ENCODE results near the gene WDR93. TPM values are rescaled to one million over a fixed set of nuclear protein-coding genes. Genes with fewer than 3 reads are reported as not detected.

Gene WDR93
- total RNA-seq, 1 donor from 2014 or later, result 0.16 TPM

- Mint-ChIP-seq H3K4me1 (no peaks in the 10 kb centered on the region), H3K36me3 (ENCODE audit: low read depth) (no peaks in the 10 kb centered on the region), H3K27me3 (no peaks in the 10 kb centered on the region), H3K9me3 (peaks cover 6% of the 10 kb centered on the region), H3K4me3 (no peak overlapping the region), H3K27ac (no peak overlapping the region)
- ATAC-seq (ENCODE audit: low read depth) (no peak), DNase-seq (no peak)
- TF ChIP-seq, protein P1, sequence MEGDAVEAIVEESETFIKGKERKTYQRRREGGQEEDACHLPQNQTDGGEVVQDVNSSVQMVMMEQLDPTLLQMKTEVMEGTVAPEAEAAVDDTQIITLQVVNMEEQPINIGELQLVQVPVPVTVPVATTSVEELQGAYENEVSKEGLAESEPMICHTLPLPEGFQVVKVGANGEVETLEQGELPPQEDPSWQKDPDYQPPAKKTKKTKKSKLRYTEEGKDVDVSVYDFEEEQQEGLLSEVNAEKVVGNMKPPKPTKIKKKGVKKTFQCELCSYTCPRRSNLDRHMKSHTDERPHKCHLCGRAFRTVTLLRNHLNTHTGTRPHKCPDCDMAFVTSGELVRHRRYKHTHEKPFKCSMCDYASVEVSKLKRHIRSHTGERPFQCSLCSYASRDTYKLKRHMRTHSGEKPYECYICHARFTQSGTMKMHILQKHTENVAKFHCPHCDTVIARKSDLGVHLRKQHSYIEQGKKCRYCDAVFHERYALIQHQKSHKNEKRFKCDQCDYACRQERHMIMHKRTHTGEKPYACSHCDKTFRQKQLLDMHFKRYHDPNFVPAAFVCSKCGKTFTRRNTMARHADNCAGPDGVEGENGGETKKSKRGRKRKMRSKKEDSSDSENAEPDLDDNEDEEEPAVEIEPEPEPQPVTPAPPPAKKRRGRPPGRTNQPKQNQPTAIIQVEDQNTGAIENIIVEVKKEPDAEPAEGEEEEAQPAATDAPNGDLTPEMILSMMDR (IDR thresholded peaks at IDR 0.05), result no peak
- intact Hi-C loops (cut with micrococcal nuclease), result no loop called here
- ChIA-PET POLR2A (no interaction called here), CTCF (interaction anchor here (1.0 kb wide), 1 partner anchor 85 kb away, joined by 3 read pairs; no protein-coding TSS in a partner anchor)
These were observed 99.6 kb downstream of the WDR93 start for GRCh38 chr15:89790206-89790605.

DNA sequence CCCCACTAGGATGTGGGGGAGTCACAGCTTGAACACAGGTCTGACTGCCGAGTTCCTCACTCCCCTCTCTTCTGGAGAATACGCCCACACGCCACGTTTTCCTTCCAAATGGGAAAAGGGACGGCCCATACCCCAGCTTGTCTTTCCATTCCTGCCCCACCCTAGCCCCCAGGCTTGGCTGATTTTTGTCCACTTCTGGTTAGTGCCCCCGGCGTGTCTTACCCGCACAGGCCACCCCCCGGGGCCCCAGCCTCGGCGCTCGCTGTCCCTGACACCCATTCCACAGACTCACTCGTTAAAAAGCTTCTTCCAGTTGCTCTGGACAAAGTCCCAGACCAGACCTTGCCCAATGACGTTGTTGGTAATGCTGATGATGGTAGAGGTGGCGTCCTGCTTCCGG lies 100.0 kb downstream of the WDR93 start:
- intact Hi-C loops (cut with micrococcal nuclease), result no loop called here
- no peaks in the 10 kb centered on the region for H3K4me1 Mint-ChIP-seq
- POLR2A ChIA-PET, result no interaction called here

GRCh38 chr15:89792106-89792805 lies 101.6 kb downstream of the WDR93 start:
- Mint-ChIP-seq H3K36me3 (ENCODE audit: low read depth) (no peaks in the 10 kb centered on the region), H3K27ac (no peak overlapping the region), H3K4me1 (no peaks in the 10 kb centered on the region), H3K4me3 (no peak overlapping the region), H3K9me3 (peaks cover 8% of the 10 kb centered on the region), H3K27me3 (no peaks in the 10 kb centered on the region)
- POLR2A ChIA-PET, result no interaction called here
- CTCF ChIA-PET, result no interaction called here
- ATAC-seq (ENCODE audit: low read depth) (no peak), DNase-seq (no peak)
- TF ChIP-seq, protein P1 (IDR thresholded peaks at IDR 0.05), result no peak
- intact Hi-C loops (cut with micrococcal nuclease), result no loop called here

More for the DNA sequence above, 100.0 kb downstream of the WDR93 start:
- ATAC-seq (ENCODE audit: low read depth) (no peak), DNase-seq (no peak)
- H3K36me3 Mint-ChIP-seq (ENCODE audit: low read depth), result no peaks in the 10 kb centered on the region
- no peak overlapping the region for H3K4me3 Mint-ChIP-seq
- H3K27me3 Mint-ChIP-seq, result no peaks in the 10 kb centered on the region
- peaks cover 6% of the 10 kb centered on the region for H3K9me3 Mint-ChIP-seq
- H3K27ac Mint-ChIP-seq, result no peak overlapping the region
- TF ChIP-seq, protein P1 (IDR thresholded peaks at IDR 0.05), result no peak
- CTCF ChIA-PET, result interaction anchor here (1.0 kb wide), 1 partner anchor 84 kb away, joined by 3 read pairs; no protein-coding TSS in a partner anchor

Other genes starting within 250 kb of the WDR93 start
- not detected in 2 replicates for gene RHCG, start 194.2 kb upstream of the WDR93 start, total RNA-seq
- 0.69 TPM in 2 replicates for gene TICRR, start 115.3 kb upstream of the WDR93 start, total RNA-seq
- 0.22 and 0.44 TPM in 2 replicates for gene KIF7, start 35.3 kb upstream of the WDR93 start, total RNA-seq
- gene PLIN1, start 11.4 kb upstream of the WDR93 start, total RNA-seq, result 0.27 and 0.71 TPM in 2 replicates
- 0.84 and 1.6 TPM in 2 replicates for gene PEX11A, start 57 bp upstream of the WDR93 start, total RNA-seq
- gene MESP1, start 60.4 kb downstream of the WDR93 start, total RNA-seq, result 0.24 and 0.71 TPM in 2 replicates
- 0.40 TPM in 1 of 2 replicates, not detected in the other for gene MESP2, start 85.5 kb downstream of the WDR93 start, total RNA-seq
- gene ANPEP, start 124.0 kb downstream of the WDR93 start, total RNA-seq, result 4.5 and 4.8 TPM in 2 replicates
- gene AP3S2, start 203.2 kb downstream of the WDR93 start, total RNA-seq, result 31.8 and 36.4 TPM in 2 replicates
- gene ARPIN, start 222.1 kb downstream of the WDR93 start, total RNA-seq, result not detected in 2 replicates

Data from activated B cell treated with CpG ODN at 0.5 μM for 24 hours (primary cell).